HEK293 (cell line): ENCODE measurements around the gene DDB1.

Source experiments
- CTCF ChIA-PET: fragments of 350-600 bp; formaldehyde crosslinking; extraction: SDS; loops from one replicate; lab custom pipeline; 2021; ENCODE audit warnings: antibody characterized with exemption; lab: Yijun Ruan, JAX
- POLR2A ChIA-PET: fragments of 300-600 bp; formaldehyde crosslinking; extraction: SDS; loops from one replicate; lab custom pipeline; 2020; ENCODE audit warnings: antibody characterized with exemption, inconsistent platforms; lab: Yijun Ruan, JAX
- H3K27ac ChIP-seq: fragments of 200-500 bp; sonication (Bioruptor generic); 2 replicates; pipeline ENCODE4 v1.5.1; 2014; ENCODE audit warnings: low read depth, low read length, control low read depth, inconsistent platforms; ENCODE audit errors: extremely low read depth
- H3K36me3 ChIP-seq, 2 experiments: fragments of 200-500 bp in 1 of 2; sonication (Bioruptor generic) in 1 of 2; 1 replicate in 1 of 2; 2 replicates in 1 of 2; pipeline ENCODE4 v1.5.1; 2014 to 2017; ENCODE audit warnings: inconsistent platforms in 2 of 2, low read length in 2 of 2; ENCODE audit not compliant: control insufficient read depth in 2 of 2, insufficient read depth in 1 of 2
- H3K4me1 ChIP-seq: fragments of 200-500 bp; sonication (Bioruptor generic); 2 replicates; pipeline ENCODE4 v1.5.1; 2014; ENCODE audit warnings: mild to moderate bottlenecking, low read length, inconsistent platforms; ENCODE audit not compliant: control insufficient read depth, insufficient read depth
- H3K4me3 ChIP-seq: 2 replicates; pipeline ENCODE4 v1.5.1; 2011; ENCODE audit warnings: low read depth, mild to moderate bottlenecking, control low read depth, low read length, moderate library complexity
- H3K9me3 ChIP-seq: fragments of 200-500 bp; sonication (Bioruptor generic); 2 replicates; pipeline ENCODE4 v1.5.1; 2014; ENCODE audit warnings: low read depth, low read length, inconsistent platforms; ENCODE audit not compliant: control insufficient read depth, insufficient read depth
- GLIS2 ChIP-seq: fragments of 450-650 bp; formaldehyde crosslinking; IDR thresholded peaks from 2 replicates; pipeline ENCODE4 v1.5.1; 2016; ENCODE audit warnings: missing biosample characterization, missing genetic modification characterization
- OVOL3 ChIP-seq: fragments of 450-650 bp; formaldehyde crosslinking; IDR thresholded peaks from 2 replicates; pipeline ENCODE4 v1.5.1; 2016; ENCODE audit warnings: missing biosample characterization, missing genetic modification characterization
- PBX3 ChIP-seq: sonication (generic); formaldehyde crosslinking; IDR thresholded peaks from 2 replicates; pipeline ENCODE4 v1.8.1; 2022; ENCODE audit warnings: mild to moderate bottlenecking, moderate library complexity, missing genetic modification reagents
- PRDM4 ChIP-seq: fragments of 450-650 bp; formaldehyde crosslinking; IDR thresholded peaks from 2 replicates; pipeline ENCODE4 v1.5.1; 2017; ENCODE audit warnings: missing biosample characterization, missing genetic modification characterization
- ZBTB20 ChIP-seq: fragments of 450-650 bp; formaldehyde crosslinking; IDR thresholded peaks from 2 replicates; pipeline ENCODE4 v1.5.1; 2016; ENCODE audit warnings: missing biosample characterization, missing genetic modification characterization
- ZNF112 ChIP-seq: fragments of 450-650 bp; formaldehyde crosslinking; IDR thresholded peaks from 2 replicates; pipeline ENCODE4 v1.5.0; 2017; ENCODE audit warnings: missing biosample characterization, missing genetic modification characterization
- ZNF155 ChIP-seq: fragments of 450-650 bp; formaldehyde crosslinking; IDR thresholded peaks from 2 replicates; pipeline ENCODE4 v1.5.1; 2016; ENCODE audit warnings: missing biosample characterization, missing genetic modification characterization
- ZNF311 ChIP-seq: fragments of 450-650 bp; formaldehyde crosslinking; IDR thresholded peaks from 2 replicates; pipeline ENCODE4 v1.5.1; 2017; ENCODE audit warnings: missing biosample characterization, missing genetic modification characterization, borderline replicate concordance
- ZNF362 ChIP-seq: fragments of 450-650 bp; formaldehyde crosslinking; IDR thresholded peaks from 2 replicates; pipeline ENCODE4 v1.5.1; 2016; ENCODE audit warnings: missing biosample characterization, missing genetic modification characterization
- ZNF366 ChIP-seq: fragments of 450-650 bp; formaldehyde crosslinking; conservative IDR thresholded peaks from 2 replicates; pipeline ENCODE4 v1.5.1; 2016; ENCODE audit warnings: missing biosample characterization, missing genetic modification characterization
- ZNF391 ChIP-seq: fragments of 450-650 bp; formaldehyde crosslinking; IDR thresholded peaks from 2 replicates; pipeline ENCODE4 v1.5.1; 2016; ENCODE audit warnings: low read depth, missing biosample characterization, missing genetic modification characterization, borderline replicate concordance
- ZNF561 ChIP-seq: fragments of 450-650 bp; IDR thresholded peaks from 2 replicates; pipeline ENCODE4 v1.5.1; 2018; ENCODE audit warnings: missing biosample characterization, missing genetic modification characterization, borderline replicate concordance
- ZNF571 ChIP-seq: fragments of 450-650 bp; formaldehyde crosslinking; IDR thresholded peaks from 2 replicates; pipeline ENCODE4 v1.5.0; 2017; ENCODE audit warnings: missing biosample characterization, missing genetic modification characterization
- ZNF664 ChIP-seq: fragments of 450-650 bp; formaldehyde crosslinking; IDR thresholded peaks from 2 replicates; pipeline ENCODE4 v1.5.1; 2016; ENCODE audit warnings: missing biosample characterization, missing genetic modification characterization
- ZSCAN23 ChIP-seq: fragments of 450-650 bp; formaldehyde crosslinking; IDR thresholded peaks from 2 replicates; pipeline ENCODE4 v1.5.1; 2016; ENCODE audit warnings: missing biosample characterization, missing genetic modification characterization
- ZSCAN30 ChIP-seq: fragments of 450-650 bp; IDR thresholded peaks from 2 replicates; pipeline ENCODE4 v1.5.1; 2018; ENCODE audit warnings: missing biosample characterization, mild to moderate bottlenecking, missing genetic modification characterization, moderate library complexity
- TF ChIP-seq, protein P1 (sequence below): fragments of 450-650 bp; formaldehyde crosslinking; IDR thresholded peaks from 2 replicates; pipeline ENCODE4 v1.5.1; 2016; ENCODE audit warnings: missing biosample characterization, missing genetic modification characterization

Gene DDB1

DNA sequence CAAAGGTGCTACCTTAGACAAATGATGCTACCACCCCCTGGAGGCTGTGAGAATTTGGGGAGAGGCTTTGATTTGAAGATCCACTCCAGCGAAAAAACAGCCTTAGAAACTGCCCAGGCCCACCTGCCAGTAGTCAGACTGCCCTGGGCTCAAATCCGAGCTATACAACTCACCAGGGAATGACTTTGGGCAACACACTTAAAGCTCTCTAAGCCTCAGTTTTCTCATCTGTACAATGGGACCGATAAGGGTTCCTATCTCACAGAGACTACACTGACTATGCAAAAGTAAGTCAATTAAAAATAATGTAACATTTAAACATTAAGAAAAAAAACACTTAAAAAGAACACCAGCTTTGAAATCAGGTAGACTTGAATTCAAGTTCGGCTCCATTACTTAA, 57.7 kb downstream of the DDB1 start (continued):
- TF ChIP-seq PRDM4 (tag by site-specific recombination) (no peak), ZNF664 (tag by site-specific recombination) (no peak)
- TF ChIP-seq, all 188 proteins: peak for 0

DNA sequence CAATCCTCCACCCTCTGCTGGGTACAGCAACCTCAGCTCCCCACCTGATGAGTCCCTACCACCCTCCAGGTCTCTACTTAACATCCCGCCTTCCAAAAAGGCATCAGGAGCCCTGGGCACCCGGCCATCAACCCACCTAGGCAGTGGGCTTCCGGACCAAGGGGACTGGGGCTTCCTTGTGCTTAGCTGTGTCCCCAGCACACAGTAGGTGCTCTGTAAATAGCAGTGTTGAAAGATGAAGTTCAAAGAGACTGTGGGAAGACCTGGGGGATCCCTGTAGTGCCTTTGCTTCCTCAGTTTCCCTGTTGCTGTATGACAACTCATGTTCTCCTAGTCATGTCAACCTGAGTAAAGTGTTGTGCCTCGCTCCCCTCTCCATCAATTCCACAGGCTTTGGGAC, 58.8 kb downstream of the DDB1 start:
- CTCF ChIA-PET = no interaction called here
- Histone ChIP-seq H3K4me3 (no peak overlapping the region), H3K27ac (no peak overlapping the region), H3K4me1 (no peaks in the 10 kb centered on the region), H3K36me3 (peaks cover 0 to 22% of the 10 kb centered on the region in 2 experiments; a peak in 1 of 3 replicates), H3K9me3 (no peaks in the 10 kb centered on the region)
- TF ChIP-seq ZNF391 (tag by site-specific recombination) (no peak), ZNF311 (tag by site-specific recombination) (no peak), ZNF366 (tag by site-specific recombination) (no peak), ZNF112 (tag by site-specific recombination) (no peak), ZNF155 (no peak), ZSCAN23 (no peak), PBX3 (CRISPR knock-in tag) (no peak), ZNF561 (tag by site-specific recombination) (no peak), ZNF571 (no peak), ZBTB20 (tag by site-specific recombination) (no peak), OVOL3 (no peak), ZNF362 (tag by site-specific recombination) (no peak), GLIS2 (tag by site-specific recombination) (no peak), ZSCAN30 (tag by site-specific recombination) (no peak)
- TF ChIP-seq, protein P1, sequence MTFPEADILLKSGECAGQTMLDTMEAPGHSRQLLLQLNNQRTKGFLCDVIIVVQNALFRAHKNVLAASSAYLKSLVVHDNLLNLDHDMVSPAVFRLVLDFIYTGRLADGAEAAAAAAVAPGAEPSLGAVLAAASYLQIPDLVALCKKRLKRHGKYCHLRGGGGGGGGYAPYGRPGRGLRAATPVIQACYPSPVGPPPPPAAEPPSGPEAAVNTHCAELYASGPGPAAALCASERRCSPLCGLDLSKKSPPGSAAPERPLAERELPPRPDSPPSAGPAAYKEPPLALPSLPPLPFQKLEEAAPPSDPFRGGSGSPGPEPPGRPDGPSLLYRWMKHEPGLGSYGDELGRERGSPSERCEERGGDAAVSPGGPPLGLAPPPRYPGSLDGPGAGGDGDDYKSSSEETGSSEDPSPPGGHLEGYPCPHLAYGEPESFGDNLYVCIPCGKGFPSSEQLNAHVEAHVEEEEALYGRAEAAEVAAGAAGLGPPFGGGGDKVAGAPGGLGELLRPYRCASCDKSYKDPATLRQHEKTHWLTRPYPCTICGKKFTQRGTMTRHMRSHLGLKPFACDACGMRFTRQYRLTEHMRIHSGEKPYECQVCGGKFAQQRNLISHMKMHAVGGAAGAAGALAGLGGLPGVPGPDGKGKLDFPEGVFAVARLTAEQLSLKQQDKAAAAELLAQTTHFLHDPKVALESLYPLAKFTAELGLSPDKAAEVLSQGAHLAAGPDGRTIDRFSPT (tag by site-specific recombination) = no peak
- POLR2A ChIA-PET = no interaction called here
